Trophoblast cell (in vitro differentiated cells and primary cell): ENCODE data around the gene MTREX.

ENCODE experiments used
- DNase-seq, 2 donors: peaks; one replicate each; pipeline ENCODE4 v3.0.0-alpha.2; 2016
- H2AFZ ChIP-seq: 2 replicates; pipeline ENCODE4 v1.6.1; 2013; ENCODE audit warnings: low read length, moderate library complexity, mild to moderate bottlenecking; ENCODE audit not compliant: insufficient read depth, poor library complexity
- H2AK5ac ChIP-seq: 2 replicates; pipeline ENCODE4 v1.6.1; 2013; ENCODE audit warnings: mild to moderate bottlenecking, low read length
- H2BK120ac ChIP-seq: 2 replicates; pipeline ENCODE4 v1.6.1; 2013; ENCODE audit warnings: low read length, mild to moderate bottlenecking, moderate library complexity; ENCODE audit not compliant: insufficient read depth, poor library complexity
- H2BK12ac ChIP-seq: 2 replicates; pipeline ENCODE4 v1.6.1; 2013; ENCODE audit warnings: mild to moderate bottlenecking, low read length, moderate library complexity
- H2BK5ac ChIP-seq: 2 replicates; pipeline ENCODE4 v1.6.1; 2013; ENCODE audit warnings: low read length, low read depth, moderate library complexity, mild to moderate bottlenecking; ENCODE audit not compliant: poor library complexity
- H3K14ac ChIP-seq: 2 replicates; pipeline ENCODE4 v1.6.1; 2013; ENCODE audit warnings: mild to moderate bottlenecking, low read length
- H3K18ac ChIP-seq: 2 replicates; pipeline ENCODE4 v1.6.1; 2013; ENCODE audit warnings: mild to moderate bottlenecking, low read length
- H3K23ac ChIP-seq: 2 replicates; pipeline ENCODE4 v1.6.1; 2013; ENCODE audit warnings: low read length
- H3K27ac ChIP-seq: 2 replicates; pipeline ENCODE4 v1.5.1; 2013; ENCODE audit warnings: low read depth, mild to moderate bottlenecking, inconsistent platforms, low read length, moderate library complexity
- H3K27me3 ChIP-seq: 2 replicates; pipeline ENCODE4 v1.6.1; 2013; ENCODE audit warnings: inconsistent platforms, mild to moderate bottlenecking, low read length, moderate library complexity; ENCODE audit not compliant: insufficient read depth
- H3K36me3 ChIP-seq, 2 experiments: 1 replicate in 1 of 2; 2 replicates in 1 of 2; pipeline ENCODE4 v1.6.1; 2013; ENCODE audit warnings: low read length in 2 of 2, mild to moderate bottlenecking in 2 of 2, moderate library complexity in 1 of 2; ENCODE audit not compliant: insufficient read depth in 2 of 2, control insufficient read depth in 1 of 2
- H3K4ac ChIP-seq: 2 replicates; pipeline ENCODE4 v1.6.1; 2013; ENCODE audit warnings: low read depth, mild to moderate bottlenecking, low read length, moderate library complexity
- H3K4me1 ChIP-seq, 2 experiments: 1 replicate in 1 of 2; 2 replicates in 1 of 2; pipeline ENCODE4 v1.6.1; 2013; ENCODE audit warnings: low read length in 2 of 2, mild to moderate bottlenecking in 2 of 2, moderate library complexity in 1 of 2; ENCODE audit not compliant: insufficient read depth in 2 of 2, control insufficient read depth in 1 of 2
- H3K4me2 ChIP-seq: 2 replicates; pipeline ENCODE4 v1.6.1; 2013; ENCODE audit warnings: inconsistent platforms, mild to moderate bottlenecking, low read length, moderate library complexity
- H3K4me3 ChIP-seq: 2 replicates; pipeline ENCODE4 v1.5.1; 2013; ENCODE audit warnings: mild to moderate bottlenecking, low read depth, low read length, inconsistent platforms
- H3K79me1 ChIP-seq: one replicate; pipeline ENCODE4 v1.6.1; 2013; ENCODE audit warnings: low read length
- H3K79me2 ChIP-seq: 2 replicates; pipeline ENCODE4 v1.6.1; 2013; ENCODE audit warnings: low read length, mild to moderate bottlenecking; ENCODE audit not compliant: control insufficient read depth, insufficient read depth, poor library complexity
- H3K9ac ChIP-seq: 2 replicates; pipeline ENCODE4 v1.6.1; 2013; ENCODE audit warnings: mild to moderate bottlenecking, low read length
- H3K9me3 ChIP-seq: 2 replicates; pipeline ENCODE4 v1.6.1; 2013; ENCODE audit warnings: low read depth, mild to moderate bottlenecking, control low read depth, inconsistent platforms, low read length; ENCODE audit not compliant: insufficient read depth
- H4K12ac ChIP-seq: 2 replicates; pipeline ENCODE4 v1.6.1; 2013; ENCODE audit warnings: low read depth, mild to moderate bottlenecking, low read length, moderate library complexity
- H4K8ac ChIP-seq: 2 replicates; pipeline ENCODE4 v1.6.1; 2013; ENCODE audit warnings: low read depth, mild to moderate bottlenecking, low read length, moderate library complexity
- H4K91ac ChIP-seq: one replicate; pipeline ENCODE4 v1.6.1; 2013; ENCODE audit warnings: low read depth, mild to moderate bottlenecking, low read length, moderate library complexity
- WGBS: extraction: QIAGEN DNeasy Blood & Tissue Kit; methylation state at CpG from one replicate; pipeline ENCODE4 v1.1.7; 2013; ENCODE audit warnings: missing lambda C conversion rate; ENCODE audit not compliant: insufficient read length, insufficient coverage; ENCODE audit errors: extremely low coverage; 5-methylcytosine and 5-hydroxymethylcytosine counted together

The MTREX gene

DNA sequence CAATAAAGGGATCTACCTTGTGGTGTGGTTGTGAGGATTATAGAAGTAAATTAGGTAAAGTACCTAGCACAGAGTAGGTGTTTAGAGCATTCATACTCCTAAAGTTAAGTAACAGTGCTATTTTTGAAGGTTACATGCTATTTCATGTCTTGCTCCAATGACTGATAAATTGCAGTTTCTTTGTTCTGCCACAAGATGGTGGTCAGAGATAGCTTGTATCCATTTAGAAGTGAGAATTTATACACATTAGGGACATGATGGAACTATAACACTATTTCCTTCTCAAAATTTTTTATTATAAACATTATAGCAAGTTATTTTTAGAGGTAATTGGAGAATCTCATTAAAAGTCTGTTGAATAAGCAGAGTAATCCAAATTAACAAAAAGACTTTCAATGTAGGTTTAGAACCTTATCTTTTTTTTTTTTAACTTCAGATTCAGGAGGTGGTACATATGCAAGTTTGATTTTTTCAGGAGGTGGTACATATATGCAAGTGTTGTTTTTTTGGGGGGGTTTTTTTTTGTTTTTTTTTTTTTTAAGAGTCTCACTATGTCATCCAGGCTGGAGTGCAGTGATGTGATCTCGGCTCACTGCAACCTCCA lies 17.1 kb downstream of the MTREX start:
- Histone ChIP-seq H2BK120ac (no peak overlapping the region), H3K4me3 (no peak overlapping the region), H3K79me2 (no peaks in the 10 kb centered on the region), H3K79me1 (no peaks in the 10 kb centered on the region), H3K4me2 (no peak overlapping the region), H3K36me3 (peaks cover 2 to 7% of the 10 kb centered on the region in 2 experiments), H3K23ac (no peak overlapping the region), H3K4me1 (no peaks in the 10 kb centered on the region), H4K12ac (no peak overlapping the region), H3K14ac (no peak overlapping the region), H2BK5ac (no peak overlapping the region), H4K91ac (no peak overlapping the region), H2BK12ac (no peak overlapping the region), H3K9ac (no peak overlapping the region), H4K8ac (no peak overlapping the region), H3K9me3 (no peaks in the 10 kb centered on the region), H2AFZ (no peak overlapping the region), H3K27me3 (no peaks in the 10 kb centered on the region), H3K27ac (no peak overlapping the region), H3K4ac (no peak overlapping the region), H3K18ac (no peak overlapping the region), H2AK5ac (no peak overlapping the region)
- DNase-seq = peak in 1 of 2 donors; percentile 64
- no CpG with 5 or more reads among the region's 1 CpG for WGBS

- WGBS = no CpG with 5 or more reads among the region's 5 CpGs
These were observed 17.8 kb downstream of the MTREX start for GRCh38 chr5:55325621-55326020.

GRCh38 chr5:55327281-55327680 lies 19.5 kb downstream of the MTREX start:
- Histone ChIP-seq H2AK5ac (no peak overlapping the region), H2BK120ac (no peak overlapping the region), H3K9me3 (no peaks in the 10 kb centered on the region), H4K8ac (no peak overlapping the region), H4K91ac (no peak overlapping the region), H2AFZ (no peak overlapping the region), H3K9ac (no peak overlapping the region), H3K4me2 (no peak overlapping the region), H3K79me1 (no peaks in the 10 kb centered on the region), H3K79me2 (no peaks in the 10 kb centered on the region), H3K27me3 (no peaks in the 10 kb centered on the region), H2BK5ac (no peak overlapping the region), H2BK12ac (no peak overlapping the region), H3K36me3 (peaks cover 4 to 6% of the 10 kb centered on the region in 2 experiments), H3K18ac (no peak overlapping the region), H3K27ac (no peak overlapping the region), H3K4ac (no peak overlapping the region), H3K4me1 (no peaks in the 10 kb centered on the region), H4K12ac (no peak overlapping the region), H3K14ac (no peak overlapping the region), H3K23ac (no peak overlapping the region), H3K4me3 (no peak overlapping the region)
- WGBS = no CpG with 5 or more reads among the region's 2 CpGs
- DNase-seq = no peak

More at GRCh38 chr5:55325621-55326020, 17.8 kb downstream of the MTREX start:
- Histone ChIP-seq H3K36me3 (peaks cover 4 to 9% of the 10 kb centered on the region in 2 experiments), H3K4ac (no peak overlapping the region), H3K79me2 (no peaks in the 10 kb centered on the region), H3K79me1 (no peaks in the 10 kb centered on the region), H3K4me3 (no peak overlapping the region), H2BK5ac (no peak overlapping the region), H3K14ac (no peak overlapping the region), H3K4me1 (no peaks in the 10 kb centered on the region), H2AK5ac (no peak overlapping the region), H2AFZ (no peak overlapping the region), H4K12ac (no peak overlapping the region), H3K27me3 (no peaks in the 10 kb centered on the region), H2BK120ac (no peak overlapping the region), H3K9ac (no peak overlapping the region), H2BK12ac (no peak overlapping the region), H4K8ac (no peak overlapping the region), H3K18ac (no peak overlapping the region), H3K9me3 (no peaks in the 10 kb centered on the region), H3K4me2 (no peak overlapping the region), H3K23ac (no peak overlapping the region), H4K91ac (no peak overlapping the region), H3K27ac (no peak overlapping the region)
- no peak for DNase-seq

DNA sequence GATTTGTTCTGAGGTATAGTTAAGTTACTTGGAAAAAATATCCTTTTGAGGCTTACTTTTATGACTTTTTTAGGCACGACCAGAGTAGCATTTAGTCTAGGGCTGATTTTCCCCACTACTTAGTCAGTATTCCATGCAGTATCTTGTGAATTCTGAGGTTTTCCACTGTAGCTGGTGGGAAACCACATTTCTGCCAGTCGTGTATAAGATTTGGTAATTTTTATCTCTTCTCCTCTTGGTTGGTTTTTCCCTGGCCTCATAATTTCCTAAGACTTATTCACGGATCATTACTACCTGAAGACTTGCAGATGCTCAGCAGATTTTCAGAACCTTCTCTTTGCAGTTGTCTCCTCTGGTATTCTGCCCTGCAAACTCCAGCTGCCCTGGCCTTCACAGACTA lies 23.5 kb downstream of the MTREX start:
- H3K9me3 ChIP-seq = no peaks in the 10 kb centered on the region
- no peak overlapping the region for H2AK5ac ChIP-seq
- H3K36me3 ChIP-seq = peaks cover 4 to 6% of the 10 kb centered on the region in 2 experiments
- H3K4me1 ChIP-seq = no peaks in the 10 kb centered on the region
- H2BK12ac ChIP-seq = no peak overlapping the region
- H3K4ac ChIP-seq = no peak overlapping the region
- H3K27ac ChIP-seq = no peak overlapping the region
- H4K12ac ChIP-seq = no peak overlapping the region
- WGBS = no CpG with 5 or more reads among the region's 3 CpGs
- no peak overlapping the region for H2BK120ac ChIP-seq
- H2BK5ac ChIP-seq = no peak overlapping the region
- no peak overlapping the region for H3K14ac ChIP-seq
- H3K79me2 ChIP-seq = no peaks in the 10 kb centered on the region
- DNase-seq = no peak
- no peaks in the 10 kb centered on the region for H3K27me3 ChIP-seq
- no peaks in the 10 kb centered on the region for H3K79me1 ChIP-seq
- no peak overlapping the region for H3K4me2 ChIP-seq
- H2AFZ ChIP-seq = no peak overlapping the region
- H3K18ac ChIP-seq = no peak overlapping the region
- no peak overlapping the region for H3K23ac ChIP-seq
- no peak overlapping the region for H4K91ac ChIP-seq
- no peak overlapping the region for H3K9ac ChIP-seq
- H4K8ac ChIP-seq = no peak overlapping the region
- H3K4me3 ChIP-seq = no peak overlapping the region
